Measurements from ENCODE around the gene PTPRE. TPM values are rescaled to one million over a fixed set of nuclear protein-coding genes. Genes with fewer than 3 reads are reported as not detected.

Gene PTPRE
- total RNA-seq, 1 experiment from 2014 or later: 0.69 TPM

GRCh38 chr10:128097783-128098182 lies 190.9 kb downstream of the PTPRE start:
- H3K27me3 ChIP-seq (ENCODE audit: control insufficient read depth, insufficient read depth, low read length): no peaks in the 10 kb centered on the region
- no peak for DNase-seq
- no peak overlapping the region for H3K4me3 ChIP-seq (ENCODE audit: insufficient read depth, low read depth, low read length)
- H3K36me3 ChIP-seq (replicated peaks; ENCODE audit: control insufficient read depth, insufficient read depth, low read length): peaks cover 32% of the 10 kb centered on the region

- Histone ChIP-seq H3K27me3 (ENCODE audit: control insufficient read depth, insufficient read depth, low read length) (no peaks in the 10 kb centered on the region), H3K36me3 (replicated peaks; ENCODE audit: control insufficient read depth, insufficient read depth, low read length) (peaks cover 40% of the 10 kb centered on the region), H3K4me3 (ENCODE audit: insufficient read depth, low read depth, low read length) (no peak overlapping the region)
- DNase-seq: no peak
Measured at GRCh38 chr10:128098631-128099030, 191.7 kb downstream of the PTPRE start.

- no peak for DNase-seq
- peaks cover 51% of the 10 kb centered on the region for H3K36me3 ChIP-seq (replicated peaks; ENCODE audit: control insufficient read depth, insufficient read depth, low read length)
- no peak overlapping the region for H3K4me3 ChIP-seq (ENCODE audit: insufficient read depth, low read depth, low read length)
- H3K27me3 ChIP-seq (ENCODE audit: control insufficient read depth, insufficient read depth, low read length): no peaks in the 10 kb centered on the region
Measured at GRCh38 chr10:128099901-128100300, 193.0 kb downstream of the PTPRE start.

- no peak for DNase-seq
- peaks cover 69% of the 10 kb centered on the region for H3K36me3 ChIP-seq (replicated peaks; ENCODE audit: control insufficient read depth, insufficient read depth, low read length)
Measured at GRCh38 chr10:128101901-128102300, 195.0 kb downstream of the PTPRE start.

GRCh38 chr10:128102480-128103228 lies 195.8 kb downstream of the PTPRE start:
- Histone ChIP-seq H3K4me3 (ENCODE audit: insufficient read depth, low read depth, low read length) (no peak overlapping the region), H3K27me3 (ENCODE audit: control insufficient read depth, insufficient read depth, low read length) (no peaks in the 10 kb centered on the region), H3K36me3 (replicated peaks; ENCODE audit: control insufficient read depth, insufficient read depth, low read length) (peaks cover 74% of the 10 kb centered on the region)
- no peak for DNase-seq

More at GRCh38 chr10:128101901-128102300, 195.0 kb downstream of the PTPRE start:
- Histone ChIP-seq H3K27me3 (ENCODE audit: control insufficient read depth, insufficient read depth, low read length) (no peaks in the 10 kb centered on the region), H3K4me3 (ENCODE audit: insufficient read depth, low read depth, low read length) (no peak overlapping the region)

GRCh38 chr10:128103229-128103714 lies 196.4 kb downstream of the PTPRE start:
- H3K36me3 ChIP-seq (replicated peaks; ENCODE audit: control insufficient read depth, insufficient read depth, low read length): peaks cover 80% of the 10 kb centered on the region
- no peaks in the 10 kb centered on the region for H3K27me3 ChIP-seq (ENCODE audit: control insufficient read depth, insufficient read depth, low read length)
- H3K4me3 ChIP-seq (ENCODE audit: insufficient read depth, low read depth, low read length): no peak overlapping the region
- no peak for DNase-seq

- DNase-seq: no peak
- Histone ChIP-seq H3K4me3 (ENCODE audit: insufficient read depth, low read depth, low read length) (no peak overlapping the region), H3K27me3 (ENCODE audit: control insufficient read depth, insufficient read depth, low read length) (no peaks in the 10 kb centered on the region), H3K36me3 (replicated peaks; ENCODE audit: control insufficient read depth, insufficient read depth, low read length) (peaks cover 88% of the 10 kb centered on the region)
Measured at GRCh38 chr10:128105383-128105782, 198.5 kb downstream of the PTPRE start.

GRCh38 chr10:128109707-128110106 lies 202.8 kb downstream of the PTPRE start:
- no peaks in the 10 kb centered on the region for H3K27me3 ChIP-seq (ENCODE audit: control insufficient read depth, insufficient read depth, low read length)
- H3K4me3 ChIP-seq (ENCODE audit: insufficient read depth, low read depth, low read length): no peak overlapping the region
- DNase-seq: no peak
- H3K36me3 ChIP-seq (replicated peaks; ENCODE audit: control insufficient read depth, insufficient read depth, low read length): peaks cover 86% of the 10 kb centered on the region

- Histone ChIP-seq H3K4me3 (ENCODE audit: insufficient read depth, low read depth, low read length) (no peak overlapping the region), H3K36me3 (replicated peaks; ENCODE audit: control insufficient read depth, insufficient read depth, low read length) (peaks cover 86% of the 10 kb centered on the region), H3K27me3 (ENCODE audit: control insufficient read depth, insufficient read depth, low read length) (no peaks in the 10 kb centered on the region)
- no peak for DNase-seq
Measured at GRCh38 chr10:128110339-128110738, 203.4 kb downstream of the PTPRE start.

GRCh38 chr10:128111696-128112095 lies 204.8 kb downstream of the PTPRE start:
- Histone ChIP-seq H3K36me3 (replicated peaks; ENCODE audit: control insufficient read depth, insufficient read depth, low read length) (peaks cover 84% of the 10 kb centered on the region), H3K4me3 (ENCODE audit: insufficient read depth, low read depth, low read length) (no peak overlapping the region), H3K27me3 (ENCODE audit: control insufficient read depth, insufficient read depth, low read length) (no peaks in the 10 kb centered on the region)
- no peak for DNase-seq

GRCh38 chr10:128113026-128113425 lies 206.1 kb downstream of the PTPRE start:
- H3K36me3 ChIP-seq (replicated peaks; ENCODE audit: control insufficient read depth, insufficient read depth, low read length): peaks cover 71% of the 10 kb centered on the region
- DNase-seq: no peak
- no peak overlapping the region for H3K4me3 ChIP-seq (ENCODE audit: insufficient read depth, low read depth, low read length)
- H3K27me3 ChIP-seq (ENCODE audit: control insufficient read depth, insufficient read depth, low read length): no peaks in the 10 kb centered on the region

- DNase-seq: no peak
- Histone ChIP-seq H3K27me3 (ENCODE audit: control insufficient read depth, insufficient read depth, low read length) (no peaks in the 10 kb centered on the region), H3K4me3 (ENCODE audit: insufficient read depth, low read depth, low read length) (no peak overlapping the region), H3K36me3 (replicated peaks; ENCODE audit: control insufficient read depth, insufficient read depth, low read length) (peaks cover 58% of the 10 kb centered on the region)
Measured at GRCh38 chr10:128114901-128115300, 208.0 kb downstream of the PTPRE start.

GRCh38 chr10:128115356-128115755 lies 208.5 kb downstream of the PTPRE start:
- H3K4me3 ChIP-seq (ENCODE audit: insufficient read depth, low read depth, low read length): no peak overlapping the region
- peaks cover 53% of the 10 kb centered on the region for H3K36me3 ChIP-seq (replicated peaks; ENCODE audit: control insufficient read depth, insufficient read depth, low read length)
- no peaks in the 10 kb centered on the region for H3K27me3 ChIP-seq (ENCODE audit: control insufficient read depth, insufficient read depth, low read length)
- no peak for DNase-seq

- no peak for DNase-seq
- Histone ChIP-seq H3K27me3 (ENCODE audit: control insufficient read depth, insufficient read depth, low read length) (no peaks in the 10 kb centered on the region), H3K36me3 (replicated peaks; ENCODE audit: control insufficient read depth, insufficient read depth, low read length) (peaks cover 49% of the 10 kb centered on the region), H3K4me3 (ENCODE audit: insufficient read depth, low read depth, low read length) (no peak overlapping the region)
Measured at GRCh38 chr10:128116187-128116586, 209.3 kb downstream of the PTPRE start.

- DNase-seq: peak; percentile 33
- Histone ChIP-seq H3K27me3 (ENCODE audit: control insufficient read depth, insufficient read depth, low read length) (no peaks in the 10 kb centered on the region), H3K36me3 (replicated peaks; ENCODE audit: control insufficient read depth, insufficient read depth, low read length) (peaks cover 42% of the 10 kb centered on the region), H3K4me3 (ENCODE audit: insufficient read depth, low read depth, low read length) (no peak overlapping the region)
Measured at GRCh38 chr10:128116851-128117615, 210.1 kb downstream of the PTPRE start.

Measured in H7 (cell line).